ENCODE results near the gene NECAB3. TPM values are rescaled to one million over a fixed set of nuclear protein-coding genes. Genes with fewer than 3 reads are reported as not detected.
A peak's percentile ranks its signal among the peaks of the same experiment; 100 is the strongest.

NECAB3 gene
- total and polyA plus RNA-seq, 7 donors: 37.8 to 98.0 (median 63.7) TPM

DNA sequence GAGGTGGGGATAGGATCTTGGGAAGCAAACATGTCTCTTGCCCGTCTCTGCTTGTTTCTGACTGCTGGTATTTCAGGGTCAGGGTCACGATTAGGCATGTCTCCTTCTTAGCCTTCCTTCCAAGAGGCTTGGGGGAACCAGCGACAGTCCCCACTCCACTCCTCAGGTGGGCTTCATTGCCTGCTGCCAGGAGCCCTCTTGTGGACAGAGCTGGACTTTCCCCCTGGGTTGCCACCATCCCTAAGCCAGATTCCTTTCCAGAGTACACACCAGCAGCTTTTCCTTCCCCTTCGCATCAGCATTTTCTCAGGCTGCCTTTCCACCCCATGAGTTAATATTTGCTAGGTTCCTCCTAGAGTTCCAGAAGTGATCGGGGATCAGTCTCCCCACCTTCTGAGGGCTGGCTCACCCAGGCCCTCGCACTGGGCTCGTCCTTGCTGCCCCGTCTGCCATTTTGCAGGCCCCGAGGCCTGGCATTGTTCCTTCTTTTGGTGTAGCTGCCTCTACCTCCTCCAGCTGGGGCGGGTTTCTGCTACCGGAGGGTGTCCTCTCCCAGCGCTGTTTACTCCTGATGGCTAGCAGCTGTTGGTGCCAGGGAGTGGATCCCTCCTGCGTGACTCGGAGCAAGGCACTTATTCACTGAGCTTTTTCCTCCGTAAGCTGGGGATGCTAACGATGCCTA, 20.9 kb downstream of the NECAB3 start:
- DNase-seq: no peak
- intact Hi-C loops (cut with DNase I): loop anchor here (5.0 kb wide), 2 partner anchors 191 to 196 kb away; no protein-coding TSS in a partner anchor
- H3K27me3 ChIP-seq (ENCODE audit: insufficient read depth in 3 of 3, low read length in 2 of 3): no peaks in the 10 kb centered on the region

DNA sequence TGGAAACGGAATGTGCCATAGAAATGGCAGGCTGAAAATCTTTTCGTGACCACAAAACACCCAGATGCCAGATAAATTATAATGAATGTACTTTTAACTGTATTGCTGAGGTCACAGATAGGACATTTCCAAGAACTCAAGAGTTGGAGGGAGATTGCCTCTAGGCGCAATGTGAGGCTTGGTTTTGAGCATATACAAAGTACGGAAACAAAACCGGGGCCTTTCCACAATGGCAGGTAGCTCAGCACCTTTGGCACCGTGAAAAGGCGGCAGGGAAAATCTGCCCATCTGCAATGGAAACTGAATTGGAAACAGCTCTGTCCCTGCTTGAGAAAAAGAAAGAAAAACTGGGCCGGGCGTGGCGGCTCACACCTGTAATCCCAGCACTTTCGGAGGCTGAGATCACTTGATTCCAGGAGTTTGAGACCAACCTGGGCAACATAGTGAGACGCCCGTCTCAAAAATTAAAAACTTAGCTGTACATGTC, 22.6 kb downstream of the NECAB3 start:
- Histone ChIP-seq H3K27me3 (ENCODE audit: insufficient read depth in 3 of 3, low read length in 2 of 3) (no peaks in the 10 kb centered on the region), H3K27ac (no peak overlapping the region), H3K9me3 (no peaks in the 10 kb centered on the region), H3K4me3 (no peak overlapping the region), H3K36me3 (ENCODE audit: insufficient read depth in 1 of 2, low read depth in 1 of 2) (peaks cover 0 to 11% of the 10 kb centered on the region in 2 donors), H3K4me1 (peaks cover 32% of the 10 kb centered on the region)
- ATAC-seq (no peak), DNase-seq (no peak)
- intact Hi-C loops (cut with DNase I): loop anchor here (5.0 kb wide), 2 partner anchors 189 to 194 kb away; no protein-coding TSS in a partner anchor
- WGBS, 3 donors: 74 to 80% (median 77%) methylated on average over 13 of the region's 13 CpGs
- TF ChIP-seq, protein P1, sequence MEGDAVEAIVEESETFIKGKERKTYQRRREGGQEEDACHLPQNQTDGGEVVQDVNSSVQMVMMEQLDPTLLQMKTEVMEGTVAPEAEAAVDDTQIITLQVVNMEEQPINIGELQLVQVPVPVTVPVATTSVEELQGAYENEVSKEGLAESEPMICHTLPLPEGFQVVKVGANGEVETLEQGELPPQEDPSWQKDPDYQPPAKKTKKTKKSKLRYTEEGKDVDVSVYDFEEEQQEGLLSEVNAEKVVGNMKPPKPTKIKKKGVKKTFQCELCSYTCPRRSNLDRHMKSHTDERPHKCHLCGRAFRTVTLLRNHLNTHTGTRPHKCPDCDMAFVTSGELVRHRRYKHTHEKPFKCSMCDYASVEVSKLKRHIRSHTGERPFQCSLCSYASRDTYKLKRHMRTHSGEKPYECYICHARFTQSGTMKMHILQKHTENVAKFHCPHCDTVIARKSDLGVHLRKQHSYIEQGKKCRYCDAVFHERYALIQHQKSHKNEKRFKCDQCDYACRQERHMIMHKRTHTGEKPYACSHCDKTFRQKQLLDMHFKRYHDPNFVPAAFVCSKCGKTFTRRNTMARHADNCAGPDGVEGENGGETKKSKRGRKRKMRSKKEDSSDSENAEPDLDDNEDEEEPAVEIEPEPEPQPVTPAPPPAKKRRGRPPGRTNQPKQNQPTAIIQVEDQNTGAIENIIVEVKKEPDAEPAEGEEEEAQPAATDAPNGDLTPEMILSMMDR (IDR thresholded peaks at IDR 0.05): no peak

More for the DNA sequence above, 20.9 kb downstream of the NECAB3 start:
- ATAC-seq: peak; percentile 51 to 73 (median 62)
- Histone ChIP-seq H3K4me3 (peak overlapping the region; percentile 15), H3K36me3 (ENCODE audit: insufficient read depth in 1 of 2, low read depth in 1 of 2) (peaks cover 0 to 29% of the 10 kb centered on the region in 2 donors), H3K27ac (no peak overlapping the region), H3K9me3 (no peaks in the 10 kb centered on the region), H3K4me1 (peaks cover 21% of the 10 kb centered on the region)
- 27 to 40% (median 28%) methylated on average over 16 of the region's 16 CpGs for WGBS, 3 donors
- TF ChIP-seq, protein P1 (IDR thresholded peaks at IDR 0.05): peak; percentile 68

DNA sequence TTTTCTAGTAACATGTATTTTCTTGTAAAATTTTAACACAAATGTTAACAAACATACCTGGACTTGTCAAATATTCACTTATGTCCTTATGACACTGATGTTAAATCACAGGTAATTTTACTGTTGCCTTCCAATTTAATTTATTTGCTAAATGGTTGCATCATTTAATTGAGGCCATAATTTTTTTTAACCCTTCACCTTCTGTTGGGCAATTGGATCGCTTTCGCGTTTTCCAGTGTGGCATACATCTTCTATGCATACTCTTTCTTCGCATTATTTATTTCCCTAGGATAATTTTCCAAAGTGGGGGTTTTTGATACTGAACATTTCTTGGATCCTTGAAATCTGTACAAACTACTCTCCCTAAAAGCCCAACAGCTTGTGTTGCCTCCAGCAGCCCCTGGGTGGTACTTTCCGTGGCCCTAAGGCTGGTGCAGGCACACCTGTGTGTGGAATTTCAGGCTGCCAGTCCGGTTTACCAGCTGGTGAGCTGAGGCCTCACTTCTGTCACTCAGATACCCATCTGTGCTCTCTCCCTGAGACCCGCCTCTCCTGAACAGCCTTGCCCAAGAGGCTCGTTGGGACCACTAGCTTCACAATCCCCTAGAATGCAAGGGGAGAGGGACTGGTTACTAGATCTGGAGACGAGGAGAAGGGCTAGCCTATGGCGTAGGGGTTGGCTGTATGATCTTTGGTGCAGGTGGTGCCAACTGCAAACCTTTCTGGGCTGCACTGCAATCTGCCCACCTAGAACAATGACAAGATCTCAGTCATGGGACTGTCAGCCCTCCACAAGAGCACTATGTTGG, 23.3 kb downstream of the NECAB3 start:
- Histone ChIP-seq H3K4me1 (peaks cover 32% of the 10 kb centered on the region), H3K4me3 (no peak overlapping the region), H3K36me3 (ENCODE audit: insufficient read depth in 1 of 2, low read depth in 1 of 2) (peaks cover 0 to 7% of the 10 kb centered on the region in 2 donors), H3K9me3 (no peaks in the 10 kb centered on the region), H3K27me3 (ENCODE audit: insufficient read depth in 3 of 3, low read length in 2 of 3) (no peaks in the 10 kb centered on the region), H3K27ac (no peak overlapping the region)
- ATAC-seq (no peak), DNase-seq (no peak)
- intact Hi-C loops (cut with DNase I): loop anchor here (5.0 kb wide), 2 partner anchors 189 to 194 kb away; no protein-coding TSS in a partner anchor
- 73 to 76% (median 74%) methylated on average over 10 of the region's 10 CpGs for WGBS, 3 donors
- TF ChIP-seq, protein P1 (IDR thresholded peaks at IDR 0.05): no peak

DNA sequence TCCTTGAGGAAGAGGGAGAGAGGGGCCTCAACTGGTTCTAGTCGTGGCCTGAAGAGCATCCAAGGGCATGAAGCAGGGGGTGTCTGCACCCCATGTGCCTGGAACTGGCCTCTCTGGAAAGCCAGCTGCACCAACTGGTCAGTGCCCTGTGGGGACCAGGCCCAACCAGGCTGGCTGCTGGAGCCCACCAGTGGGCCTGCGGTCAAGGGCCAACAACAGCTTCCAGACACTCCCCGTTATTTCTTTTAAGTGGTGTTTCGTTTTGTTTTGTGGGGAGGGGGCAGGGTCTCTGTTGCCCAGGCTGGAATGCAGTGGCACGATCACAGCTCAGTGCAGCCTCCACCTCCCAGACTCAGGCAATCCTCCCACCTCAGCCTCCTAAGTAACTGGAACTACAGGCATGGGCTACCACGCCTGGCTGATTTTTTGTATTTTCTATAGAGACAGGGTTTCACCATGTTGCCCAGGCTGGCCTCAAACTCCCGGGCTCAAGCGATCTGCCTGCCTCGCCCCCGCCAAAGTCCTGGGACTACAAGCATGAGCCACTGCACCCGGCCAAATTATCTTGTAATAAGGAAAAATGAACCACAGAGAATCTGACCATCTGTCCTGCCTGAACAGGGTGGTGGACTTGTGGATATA, 24.0 kb downstream of the NECAB3 start:
- H3K27ac ChIP-seq: no peak overlapping the region
- intact Hi-C loops (cut with DNase I): loop anchor here (5.0 kb wide), 2 partner anchors 188 to 193 kb away; no protein-coding TSS in a partner anchor
- no peak for DNase-seq
- H3K27me3 ChIP-seq (ENCODE audit: insufficient read depth in 3 of 3, low read length in 2 of 3): no peaks in the 10 kb centered on the region
- peaks cover 0 to 8% of the 10 kb centered on the region in 2 donors for H3K36me3 ChIP-seq (ENCODE audit: insufficient read depth in 1 of 2, low read depth in 1 of 2)
- peaks cover 32% of the 10 kb centered on the region for H3K4me1 ChIP-seq
- no peak overlapping the region for H3K4me3 ChIP-seq
- H3K9me3 ChIP-seq: no peaks in the 10 kb centered on the region
- no peak for ATAC-seq
- WGBS, 3 donors: 53 to 66% (median 55%) methylated on average over 11 of the region's 11 CpGs
- TF ChIP-seq, protein P1 (IDR thresholded peaks at IDR 0.05): no peak
